Progenitor cell of endocrine pancreas (in vitro differentiated cells): Measurements from ENCODE around the gene DDX54. TPM values are rescaled to one million over a fixed set of nuclear protein-coding genes. Genes with fewer than 3 reads are reported as not detected.
A peak's percentile ranks its signal among the peaks of the same experiment; 100 is the strongest.
"Not testable (repeated sequence)": the region's sequence is repeated elsewhere in the genome, so short reads cannot be mapped to it uniquely, and the experiment has no call there.

Experiments used
- DNase-seq: peaks from one replicate; pipeline ENCODE4 v3.0.0; 2021; ENCODE audit warnings: low spot score; ENCODE audit not compliant: unreplicated experiment
- H3K27ac Mint-ChIP-seq: 2 replicates; pipeline ENCODE4 v1.8.0; 2021; ENCODE audit warnings: mild to moderate bottlenecking, moderate library complexity, mixed read lengths
- H3K27me3 Mint-ChIP-seq: 2 replicates; pipeline ENCODE4 v1.8.0; 2021; ENCODE audit warnings: mixed read lengths
- H3K36me3 Mint-ChIP-seq: 2 replicates; pipeline ENCODE4 v1.8.0; 2022; ENCODE audit warnings: mixed read lengths; ENCODE audit not compliant: insufficient read depth
- H3K4me1 Mint-ChIP-seq: 2 replicates; pipeline ENCODE4 v1.8.0; 2021; ENCODE audit warnings: low read depth, mixed read lengths
- H3K4me3 Mint-ChIP-seq: 2 replicates; pipeline ENCODE4 v1.8.0; 2021; ENCODE audit warnings: low read depth, mild to moderate bottlenecking, moderate library complexity, mixed read lengths
- H3K9me3 Mint-ChIP-seq: 2 replicates; pipeline ENCODE4 v1.8.0; 2021; ENCODE audit warnings: low read depth, mixed read lengths
- CTCF ChIP-seq: fragments of 200-600 bp; sonication (generic); IDR thresholded peaks from one replicate; pipeline ENCODE4 v1.5.0; 2021; ENCODE audit warnings: antibody characterized with exemption, mild to moderate bottlenecking; ENCODE audit not compliant: unreplicated experiment
- total RNA-seq: library from RNA; stranded (reverse); gene quantifications from 2 replicates; pipeline ENCODE4 v1.2.1, GENCODE V29; 2021

Gene DDX54
- total RNA-seq, 1 donor from 2014 or later, result 61.5 TPM

- H3K4me3 Mint-ChIP-seq, result no peak overlapping the region
- H3K36me3 Mint-ChIP-seq, result peaks cover 10% of the 10 kb centered on the region
- no peak for DNase-seq
- H3K27me3 Mint-ChIP-seq, result no peaks in the 10 kb centered on the region
- no peak overlapping the region for H3K27ac Mint-ChIP-seq
- H3K9me3 Mint-ChIP-seq, result peaks cover 5% of the 10 kb centered on the region
- TF ChIP-seq CTCF, result no peak
- H3K4me1 Mint-ChIP-seq, result peaks cover 2% of the 10 kb centered on the region
These were observed 25.9 kb upstream of the DDX54 start for GRCh38 chr12:113211160-113211559.

DNA sequence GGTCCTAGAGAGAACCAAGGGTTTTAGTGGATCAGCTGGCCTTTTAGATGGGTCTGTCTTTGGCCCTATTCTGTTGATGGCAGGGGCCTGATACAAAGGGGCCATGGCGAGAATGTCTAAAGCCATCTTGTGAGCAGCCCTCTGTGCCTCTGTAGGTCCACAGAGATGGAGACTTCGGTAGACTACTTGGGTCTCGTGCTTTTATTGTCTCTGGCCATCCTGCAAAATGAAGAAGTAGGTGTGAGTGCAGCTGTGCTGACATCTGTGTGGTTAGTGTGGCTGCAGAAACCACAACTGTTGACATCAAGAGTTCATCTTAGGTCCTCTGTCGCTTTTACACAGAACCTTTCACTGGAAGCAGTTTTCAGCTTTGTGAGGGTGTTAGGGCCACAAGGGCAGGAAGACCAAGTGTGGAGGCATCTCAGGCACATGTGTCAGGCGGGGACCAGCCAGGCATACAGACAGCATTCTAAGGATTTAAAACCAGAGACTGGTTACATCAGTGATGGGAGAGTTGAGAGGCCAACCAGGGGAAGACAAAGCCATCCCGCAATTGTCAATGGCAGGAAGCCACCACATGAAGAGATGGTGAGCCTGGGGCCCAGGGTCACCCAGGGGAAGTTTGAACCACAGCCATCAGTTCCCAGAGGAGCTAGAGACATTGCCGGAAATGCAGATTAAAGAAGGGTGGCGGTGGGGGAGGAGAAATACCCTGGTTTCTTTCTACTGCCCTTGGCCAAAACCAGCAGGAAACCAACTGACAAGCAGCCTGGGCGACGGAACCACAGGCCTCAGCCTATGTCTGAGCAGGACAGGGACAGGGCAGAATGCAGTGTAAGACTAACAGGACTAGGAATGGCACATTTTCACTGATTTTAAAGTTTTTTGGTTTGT lies 23.0 kb upstream of the DDX54 start:
- TF ChIP-seq CTCF, result no peak
- Mint-ChIP-seq H3K4me1 (peaks cover 2% of the 10 kb centered on the region), H3K9me3 (peaks cover 6% of the 10 kb centered on the region), H3K27ac (no peak overlapping the region), H3K4me3 (no peak overlapping the region), H3K27me3 (no peaks in the 10 kb centered on the region), H3K36me3 (peaks cover 11% of the 10 kb centered on the region)
- DNase-seq, result no peak

GRCh38 chr12:113207613-113208040 lies 22.3 kb upstream of the DDX54 start:
- peaks cover 11% of the 10 kb centered on the region for H3K36me3 Mint-ChIP-seq
- TF ChIP-seq CTCF, result no peak
- peak overlapping the region; percentile 52 for H3K27ac Mint-ChIP-seq
- H3K9me3 Mint-ChIP-seq, result peaks cover 6% of the 10 kb centered on the region
- H3K27me3 Mint-ChIP-seq, result no peaks in the 10 kb centered on the region
- no peak for DNase-seq
- H3K4me3 Mint-ChIP-seq, result no peak overlapping the region
- peaks cover 2% of the 10 kb centered on the region for H3K4me1 Mint-ChIP-seq

GRCh38 chr12:113206802-113207201 lies 21.5 kb upstream of the DDX54 start:
- H3K9me3 Mint-ChIP-seq, H3K4me1 Mint-ChIP-seq: not testable (repeated sequence)

GRCh38 chr12:113204804-113205203 lies 19.5 kb upstream of the DDX54 start:
- Mint-ChIP-seq H3K27me3 (no peaks in the 10 kb centered on the region), H3K36me3 (peaks cover 11% of the 10 kb centered on the region), H3K9me3 (peaks cover 6% of the 10 kb centered on the region), H3K4me3 (no peak overlapping the region), H3K27ac (no peak overlapping the region), H3K4me1 (peaks cover 2% of the 10 kb centered on the region)
- DNase-seq, result no peak
- no peak for TF ChIP-seq CTCF

More at GRCh38 chr12:113206802-113207201, 21.5 kb upstream of the DDX54 start:
- Mint-ChIP-seq H3K27ac (peak overlapping the region; percentile 84), H3K36me3 (peaks cover 11% of the 10 kb centered on the region)
- H3K4me3 Mint-ChIP-seq, H3K27me3 Mint-ChIP-seq, DNase-seq: not testable (repeated sequence)
